ENCODE data around the gene ATXN7L1.

ATXN7L1 gene

GRCh38 chr7:105742787-105743186 is 133.6 kb downstream of the ATXN7L1 start:
- Histone ChIP-seq H3K4me3 (ENCODE audit: low read depth, low read length) (no peak overlapping the region), H3K36me3 (ENCODE audit: control insufficient read depth in 2 of 2, insufficient read depth in 1 of 2, low read length in 2 of 2) (no peaks in the 10 kb centered on the region), H3K9me3 (ENCODE audit: control insufficient read depth, insufficient read depth, low read depth, low read length) (no peaks in the 10 kb centered on the region), H3K27ac (ENCODE audit: extremely low read depth, low read depth, low read length) (no peak overlapping the region), H3K4me1 (ENCODE audit: control insufficient read depth, insufficient read depth, low read length) (no peaks in the 10 kb centered on the region)
- TF ChIP-seq ZIC2 (tag by site-specific recombination; IDR thresholded peaks at IDR 0.05), result no peak
- TF ChIP-seq ZNF202 (tag by site-specific recombination; IDR thresholded peaks at IDR 0.05; ENCODE audit: borderline replicate concordance), result no peak
- no peak for TF ChIP-seq ZNF518A (tag by site-specific recombination; conservative IDR thresholded peaks at IDR 0.05; ENCODE audit: low read depth)
- no peak for TF ChIP-seq REPIN1 (tag by site-specific recombination; IDR thresholded peaks at IDR 0.05; ENCODE audit: low read depth)
- TF ChIP-seq ZNF148 (tag by site-specific recombination; IDR thresholded peaks at IDR 0.05; ENCODE audit: borderline replicate concordance), result no peak
- TF ChIP-seq ZSCAN5A (tag by site-specific recombination; IDR thresholded peaks at IDR 0.05), result no peak
- TF ChIP-seq GLIS2 (tag by site-specific recombination; IDR thresholded peaks at IDR 0.05), result no peak
- TF ChIP-seq ZNF639 (tag by site-specific recombination; IDR thresholded peaks at IDR 0.05), result no peak
- TF ChIP-seq ZNF561 (tag by site-specific recombination; IDR thresholded peaks at IDR 0.05; ENCODE audit: borderline replicate concordance), result no peak
- no peak for TF ChIP-seq ZBTB20 (tag by site-specific recombination; IDR thresholded peaks at IDR 0.05)
- TF ChIP-seq ZNF114 (tag by site-specific recombination; IDR thresholded peaks at IDR 0.05), result no peak
- no peak for TF ChIP-seq ZNF514 (tag by site-specific recombination; IDR thresholded peaks at IDR 0.05)
- TF ChIP-seq PRDM1 (tag by site-specific recombination; IDR thresholded peaks at IDR 0.05), result no peak
- ChIA-PET POLR2A (no interaction called here), CTCF (interaction anchor here (0.6 to 1.8 kb wide), 2 partner anchors 86 to 91 kb away, joined by 3 to 6 read pairs; no protein-coding TSS in a partner anchor)

- Histone ChIP-seq H3K36me3 (ENCODE audit: control insufficient read depth in 2 of 2, insufficient read depth in 1 of 2, low read length in 2 of 2) (no peaks in the 10 kb centered on the region), H3K4me3 (ENCODE audit: low read depth, low read length) (no peak overlapping the region), H3K9me3 (ENCODE audit: control insufficient read depth, insufficient read depth, low read depth, low read length) (no peaks in the 10 kb centered on the region), H3K27ac (ENCODE audit: extremely low read depth, low read depth, low read length) (no peak overlapping the region), H3K4me1 (ENCODE audit: control insufficient read depth, insufficient read depth, low read length) (no peaks in the 10 kb centered on the region)
- ChIA-PET CTCF (interaction anchor here (0.6 to 1.4 kb wide), 2 partner anchors 85 to 90 kb away, joined by 3 to 5 read pairs; no protein-coding TSS in a partner anchor), POLR2A (no interaction called here)
- TF ChIP-seq ZFP69B (tag by site-specific recombination; IDR thresholded peaks at IDR 0.05) (no peak), ZNF398 (tag by site-specific recombination; IDR thresholded peaks at IDR 0.05) (no peak), ZNF544 (tag by site-specific recombination; IDR thresholded peaks at IDR 0.05) (no peak), PBX3 (CRISPR knock-in tag; IDR thresholded peaks at IDR 0.05) (no peak), SP3 (tag by site-specific recombination; IDR thresholded peaks at IDR 0.05) (no peak)
These were observed 134.4 kb downstream of the ATXN7L1 start for GRCh38 chr7:105741982-105742381.

Measured in HEK293 (cell line).